Kidney glomerular epithelial cell (primary cell): Measurements from ENCODE around the gene RGPD5.
"Not testable (repeated sequence)": the region's sequence is repeated elsewhere in the genome, so short reads cannot be mapped to it uniquely, and the experiment has no call there.

Experiments
- DNase-seq: peaks from one replicate; lab custom pipeline; 2025; lab: John Stamatoyannopoulos, UW

RGPD5 gene

DNA sequence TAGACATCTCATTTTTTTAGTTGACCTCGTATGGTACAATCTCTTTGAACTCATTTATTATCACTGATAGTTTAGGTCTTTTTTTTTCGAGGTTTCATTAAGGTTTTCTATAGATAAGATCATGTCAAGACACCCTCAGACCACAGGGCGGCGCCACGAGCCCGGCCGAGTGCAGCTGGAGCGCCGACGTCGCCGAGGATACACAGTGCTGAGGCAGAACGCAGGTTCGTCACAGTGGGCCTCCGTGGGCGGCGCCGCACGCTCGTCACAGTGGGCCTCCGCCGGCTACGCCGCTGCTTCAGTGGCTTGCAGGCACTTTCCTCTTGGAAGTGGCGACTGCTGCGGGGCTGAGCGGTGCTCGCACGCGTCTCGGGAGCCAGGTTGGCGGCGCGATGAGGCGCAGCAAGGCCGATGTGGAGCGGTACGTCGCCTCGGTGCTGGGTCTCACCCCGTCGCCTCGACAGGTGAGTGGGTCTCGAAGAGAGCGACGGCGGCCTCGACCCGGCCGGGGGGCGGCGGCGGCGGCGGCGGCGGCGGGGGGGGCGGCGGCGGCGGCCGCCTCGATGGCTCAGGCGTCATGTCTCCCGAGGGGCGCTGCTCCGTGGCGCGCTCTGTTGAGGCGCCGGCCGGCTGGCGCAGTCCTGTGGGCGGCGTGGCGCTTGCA lies at the start of gene RGPD5:
Gene RGPD5, plus strand, starts transcription at position 232 of the 664 bp plus-strand sequence. Its CDS starts 161 bp downstream, at position 393.
- not testable (repeated sequence) for DNase-seq

DNA sequence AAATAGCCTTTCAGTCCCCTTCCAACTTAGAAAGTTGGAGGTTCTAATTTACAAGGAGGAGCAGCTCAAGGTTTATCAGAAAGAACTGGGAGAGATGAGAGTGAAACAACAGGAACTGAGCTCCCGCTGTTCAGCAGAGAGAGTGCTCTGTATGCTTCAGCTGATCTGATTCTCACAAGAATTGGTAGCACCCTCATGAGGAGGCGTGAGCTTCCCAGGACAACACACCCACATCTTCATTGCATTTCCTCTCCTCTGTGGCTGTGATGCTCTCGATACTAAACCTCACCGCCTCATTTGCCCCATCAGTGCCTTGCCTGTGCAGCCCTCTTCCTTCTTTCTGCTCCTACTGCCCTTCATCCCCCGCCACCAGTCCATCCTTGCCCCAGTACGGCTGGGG lies 42.5 kb upstream of the RGPD5 start:
- DNase-seq = not testable (repeated sequence)

DNA sequence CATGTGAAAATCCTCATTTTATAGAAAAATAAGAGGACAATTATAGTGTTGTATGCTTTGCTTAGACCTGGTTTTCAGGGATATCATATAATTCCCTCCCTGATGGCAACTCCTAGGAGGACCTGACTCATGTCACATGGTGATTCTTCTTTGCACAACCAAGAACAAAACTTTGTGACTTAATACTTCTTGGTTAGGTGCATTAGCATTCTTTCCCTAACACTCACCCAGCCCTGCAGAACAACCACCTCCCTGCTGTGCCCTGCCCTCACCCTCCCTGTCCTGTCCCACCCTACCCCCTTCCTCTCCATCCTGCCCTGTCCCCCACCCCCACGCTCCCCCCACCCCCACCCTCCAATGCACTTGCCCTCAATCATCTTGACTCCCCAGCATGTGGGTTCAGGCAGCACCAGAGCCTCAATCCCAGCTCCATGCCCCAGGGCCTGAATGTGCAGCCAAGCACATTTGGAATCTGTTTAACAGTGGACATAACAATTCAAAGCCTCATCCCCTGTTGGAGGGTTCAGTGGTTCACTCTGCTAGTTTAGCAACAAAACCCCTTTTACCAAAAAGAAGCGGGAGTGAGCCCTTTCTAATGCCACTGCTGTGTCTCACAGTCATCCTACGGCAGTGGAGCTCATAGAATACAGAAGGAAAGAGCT lies 36.8 kb upstream of the RGPD5 start:
- DNase-seq = not testable (repeated sequence)

DNA sequence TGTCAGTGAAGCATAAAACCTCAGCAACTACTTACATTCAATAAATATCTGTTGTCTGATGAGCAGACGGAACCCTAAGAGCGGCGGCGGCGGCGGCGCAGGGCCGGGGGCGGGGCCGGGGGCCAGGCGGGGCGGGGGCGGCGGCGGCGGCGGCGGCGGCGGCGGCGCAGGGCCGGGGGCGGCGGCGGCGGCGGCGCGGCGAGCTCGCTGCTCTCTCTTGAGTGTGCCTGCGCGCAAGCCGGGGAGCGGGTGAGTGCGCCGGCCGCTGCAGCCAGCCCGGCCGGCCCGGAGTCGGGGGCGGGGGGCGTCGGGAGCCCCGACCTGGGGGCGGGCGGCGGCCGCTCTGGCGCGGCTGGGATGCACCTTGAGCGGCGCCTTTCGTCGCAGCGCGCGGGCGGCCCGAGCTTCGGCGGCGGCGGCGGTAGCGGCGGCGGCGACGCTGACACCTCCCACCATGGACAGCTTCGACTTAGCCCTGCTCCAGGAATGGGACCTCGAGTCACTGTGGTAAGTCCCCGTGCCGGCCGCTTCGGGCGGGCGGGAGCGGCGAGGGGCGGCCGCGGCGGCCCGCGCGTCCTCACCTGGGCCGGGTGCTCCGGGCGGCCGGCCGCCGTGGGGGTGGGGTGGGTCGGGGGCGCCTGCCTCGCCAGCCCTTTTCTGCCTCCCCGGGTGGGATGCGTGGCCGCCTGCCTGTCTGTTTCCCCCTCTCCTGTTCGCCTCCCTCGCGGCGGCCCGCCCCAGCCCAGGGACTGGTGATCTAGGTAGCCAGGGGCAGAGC lies 33.7 kb upstream of the RGPD5 start:
- not testable (repeated sequence) for DNase-seq

DNA sequence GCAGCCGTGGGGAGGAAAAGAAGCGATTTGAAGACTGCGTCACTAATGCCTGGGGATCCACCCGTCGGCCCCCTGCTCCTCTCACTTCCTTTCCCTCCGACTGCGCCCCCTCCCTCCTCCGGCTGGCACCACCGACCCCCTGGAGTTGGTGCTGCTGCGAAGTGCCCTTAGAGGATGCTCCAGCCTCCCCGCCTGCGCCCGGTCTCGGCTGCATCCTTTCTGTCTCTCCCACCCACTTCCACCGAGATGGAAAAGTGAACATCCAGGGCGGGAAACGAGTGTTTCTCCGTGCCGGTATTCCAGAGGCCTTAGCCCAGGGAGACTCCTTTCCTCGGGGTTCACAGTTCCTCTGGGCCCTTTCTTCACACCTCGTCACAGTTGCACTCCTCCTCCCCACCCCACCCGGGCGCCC lies 33.1 kb upstream of the RGPD5 start:
- DNase-seq = not testable (repeated sequence)

DNA sequence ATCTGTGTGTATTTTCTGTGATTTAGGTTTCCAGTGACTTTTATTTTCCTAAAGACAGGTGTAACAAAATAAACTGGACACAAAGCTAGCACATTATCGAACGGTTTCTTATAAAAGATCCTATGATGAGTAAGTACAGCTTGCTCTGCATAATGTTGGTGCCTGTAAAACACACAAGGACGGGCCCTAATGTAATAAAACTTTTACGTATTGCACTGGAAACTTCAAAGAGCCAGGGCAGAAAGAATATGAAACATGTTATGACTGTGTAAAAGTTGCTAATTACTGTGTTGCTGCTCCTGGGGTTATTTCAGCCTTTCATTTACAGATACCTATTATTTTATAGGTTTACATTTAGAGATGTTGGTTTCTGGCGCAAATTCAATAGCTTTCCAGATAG lies 32.1 kb upstream of the RGPD5 start:
- not testable (repeated sequence) for DNase-seq

DNA sequence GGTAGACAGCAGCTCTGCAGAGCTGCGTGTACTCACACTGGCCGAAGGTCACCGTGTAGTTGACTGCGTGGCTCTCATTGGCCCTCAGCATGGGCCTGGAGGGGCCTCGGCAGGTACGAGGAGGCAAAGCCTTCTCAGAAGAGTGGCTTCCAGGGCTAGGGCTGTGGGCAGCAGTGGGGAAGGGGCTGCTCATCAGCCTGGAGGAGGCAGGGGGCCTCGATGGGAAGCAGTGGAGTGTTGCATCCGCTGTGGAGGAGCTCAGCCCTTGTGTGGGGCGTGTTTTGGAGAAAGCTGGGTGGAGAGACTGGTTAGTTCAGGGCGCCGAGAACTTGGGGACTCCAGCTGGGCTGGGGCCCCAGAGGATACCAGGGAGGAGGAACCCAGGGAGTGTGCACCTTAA lies 28.0 kb upstream of the RGPD5 start:
- not testable (repeated sequence) for DNase-seq

DNA sequence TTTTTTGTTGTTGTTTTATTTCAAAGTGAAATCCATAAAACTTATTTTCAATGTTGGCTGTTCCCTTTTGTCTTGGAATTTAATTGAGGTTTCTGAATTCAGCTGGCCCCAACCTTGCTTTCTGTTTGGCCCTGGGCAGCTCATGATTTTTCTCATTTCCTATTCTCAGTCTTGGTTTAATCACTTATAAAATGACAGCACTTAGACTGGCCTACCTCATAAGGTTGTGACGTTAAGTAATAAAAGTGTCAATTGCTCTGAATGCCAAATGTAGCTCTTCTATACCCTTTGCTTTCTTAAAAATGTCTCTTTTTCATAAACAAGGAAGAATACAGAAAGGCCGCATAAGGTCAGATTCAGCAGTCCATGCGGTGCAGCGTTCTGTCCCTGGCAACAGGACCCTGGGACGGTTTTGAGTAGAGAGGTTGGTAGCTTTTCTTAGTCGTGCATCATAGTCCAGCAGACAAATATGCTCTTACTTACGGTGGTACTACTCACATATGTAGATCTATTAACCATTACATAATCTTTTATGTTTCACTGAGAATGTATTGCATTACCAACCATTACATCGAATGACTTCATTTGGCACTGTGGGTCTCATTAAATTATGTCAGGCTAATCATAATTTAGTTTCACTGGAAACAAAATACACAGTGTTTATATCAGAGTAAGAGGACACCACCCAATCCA lies 27.1 kb upstream of the RGPD5 start:
- DNase-seq = not testable (repeated sequence)

DNA sequence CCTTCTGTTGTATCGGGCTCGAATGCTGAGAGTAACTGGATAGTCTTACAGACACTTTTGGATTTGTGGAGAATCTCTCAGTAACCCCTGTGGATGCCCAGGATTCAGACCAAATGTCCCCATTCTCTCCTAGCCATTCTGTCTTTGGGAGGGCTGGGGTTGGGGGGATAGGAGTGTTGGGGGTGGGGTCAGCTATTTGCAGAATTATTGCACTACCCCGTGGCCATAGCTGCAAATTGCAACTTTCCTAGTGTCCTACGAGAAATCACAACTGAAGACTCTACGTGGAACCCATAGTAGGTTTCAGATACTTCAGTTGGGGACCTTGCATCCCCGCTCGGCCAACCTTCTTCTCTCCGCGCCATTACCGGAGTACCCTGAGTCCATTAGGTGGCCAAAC lies 25.2 kb upstream of the RGPD5 start:
- DNase-seq = not testable (repeated sequence)

DNA sequence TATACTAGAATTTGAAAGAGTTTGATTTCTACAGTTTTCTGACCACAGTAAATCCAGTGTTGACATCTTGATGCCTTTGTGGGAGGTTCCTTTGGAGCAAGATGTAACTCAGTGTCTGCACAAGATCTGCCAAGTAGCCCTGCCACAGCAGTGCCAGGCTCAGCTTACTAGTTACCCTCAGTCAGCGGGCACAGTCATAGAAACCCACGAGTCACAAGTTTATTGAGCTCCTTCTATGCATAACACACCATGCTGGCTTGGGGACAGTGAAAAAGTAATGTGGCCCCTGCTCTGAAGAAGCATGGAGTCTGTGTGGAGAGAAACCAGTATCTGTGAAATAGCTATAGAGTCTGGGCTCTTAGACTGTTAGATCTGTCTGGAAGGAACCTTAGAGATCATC lies 15.0 kb upstream of the RGPD5 start:
- DNase-seq = not testable (repeated sequence)

DNA sequence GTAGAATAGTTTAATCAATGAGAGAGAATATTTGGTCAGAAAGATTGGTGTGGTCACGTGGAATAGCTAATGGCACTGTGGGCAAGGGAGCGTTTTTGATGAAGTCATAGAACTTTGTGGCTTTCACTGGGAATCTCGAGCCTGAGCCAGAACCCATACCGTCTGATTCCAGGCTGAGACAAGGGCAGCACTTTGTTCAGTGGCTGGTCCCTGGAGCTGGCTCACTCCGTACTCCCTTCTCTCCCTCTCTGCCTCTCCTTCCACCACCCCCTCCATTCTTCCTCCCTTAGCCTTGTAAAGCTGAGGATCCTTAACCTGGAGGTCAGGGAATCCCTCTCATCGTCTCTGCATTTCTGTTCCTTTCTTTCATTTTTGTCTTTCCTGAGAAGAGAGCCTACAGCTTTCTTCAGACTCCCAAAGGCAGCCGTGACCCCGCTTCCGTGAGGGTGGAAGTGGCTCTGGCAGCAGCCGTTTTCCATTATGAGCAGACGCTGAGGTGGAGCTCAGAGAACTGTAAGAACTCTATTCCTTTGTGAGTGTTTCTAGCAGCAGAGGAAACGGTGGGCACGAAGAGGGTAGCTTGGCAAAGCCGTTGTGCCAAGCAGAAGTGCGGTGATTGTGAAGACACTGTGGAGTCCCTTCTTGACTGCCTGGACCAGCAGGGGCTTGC lies 12.8 kb upstream of the RGPD5 start:
- not testable (repeated sequence) for DNase-seq

DNA sequence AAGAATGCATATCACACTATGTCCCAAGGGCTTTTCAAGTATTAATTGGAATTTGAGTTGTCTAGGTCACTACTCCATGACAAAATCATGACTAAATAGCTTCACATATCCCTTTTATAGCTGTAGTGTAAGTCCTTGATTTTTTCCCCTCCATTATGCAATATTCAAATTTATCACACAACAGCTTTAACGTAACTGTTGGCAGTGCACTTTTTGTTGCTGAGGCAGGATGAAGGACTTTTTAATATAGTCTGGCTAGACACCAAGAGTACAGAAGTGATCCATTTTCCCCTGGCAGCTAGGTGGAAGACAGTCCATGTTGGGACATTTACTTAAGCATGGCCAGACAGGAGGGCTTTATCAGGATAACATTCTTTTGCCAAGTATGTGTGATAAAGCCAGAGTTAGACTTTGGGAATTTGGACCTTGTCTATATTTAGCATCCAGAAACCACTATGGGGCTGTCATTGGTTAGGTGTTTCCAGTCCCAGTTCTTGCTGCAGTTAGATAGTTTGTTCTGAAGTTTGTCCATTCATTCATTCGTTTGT lies 11.6 kb upstream of the RGPD5 start:
- DNase-seq = not testable (repeated sequence)

DNA sequence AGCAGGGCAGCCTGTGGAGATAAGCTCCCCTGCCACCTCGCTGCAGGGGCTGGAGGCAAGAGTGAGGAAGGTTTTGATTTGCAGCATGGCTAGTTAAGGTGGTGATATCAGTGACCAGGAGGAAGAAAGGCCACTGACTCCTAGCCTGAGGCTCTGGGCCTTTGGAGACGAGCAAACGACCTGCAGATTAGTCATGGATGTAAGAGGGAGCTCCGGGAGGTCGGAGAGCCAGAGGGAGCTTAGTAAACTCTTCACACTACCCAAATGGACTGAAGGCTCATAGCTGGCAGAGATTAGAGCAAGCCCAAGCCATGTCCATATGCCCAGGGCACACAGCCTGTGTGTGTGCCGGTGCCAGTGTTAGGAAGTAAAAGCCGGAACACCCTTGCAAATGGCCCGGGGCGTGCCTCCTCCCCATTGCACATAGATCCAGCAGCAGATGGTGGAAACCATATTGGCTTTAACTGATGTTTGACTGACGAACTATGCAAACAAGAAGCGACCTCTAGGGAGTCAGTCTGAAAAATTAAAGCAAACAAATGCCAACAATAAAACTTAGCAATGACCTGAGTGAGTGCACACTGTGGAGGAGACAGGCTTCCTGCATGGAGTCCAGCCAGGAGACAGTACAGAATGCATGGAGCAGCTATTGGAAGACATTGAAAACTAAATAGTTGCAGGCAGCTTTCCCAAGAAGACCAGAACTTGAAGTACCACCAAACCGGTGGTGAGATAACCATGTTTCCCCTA lies 2.4 kb upstream of the RGPD5 start:
- DNase-seq = not testable (repeated sequence)

DNA sequence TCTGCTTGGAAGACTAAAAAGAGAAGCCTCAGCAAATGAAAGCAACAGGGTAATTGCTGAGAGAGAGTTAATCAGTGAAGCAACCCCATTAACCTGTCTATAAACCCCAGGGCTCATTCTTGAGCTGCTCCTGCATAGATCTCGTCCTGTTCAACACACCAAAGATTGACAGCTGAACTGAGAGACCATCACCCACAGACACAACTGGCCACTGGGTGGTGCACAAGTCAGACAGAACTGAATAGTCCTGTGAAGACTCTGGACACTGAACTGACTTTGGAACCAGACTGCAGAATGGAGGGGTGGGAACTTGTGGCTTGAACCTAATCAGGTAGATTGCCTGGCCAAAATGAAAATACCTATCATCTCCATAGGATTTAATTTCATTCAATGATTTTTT lies 1.4 kb upstream of the RGPD5 start:
- DNase-seq = not testable (repeated sequence)

DNA sequence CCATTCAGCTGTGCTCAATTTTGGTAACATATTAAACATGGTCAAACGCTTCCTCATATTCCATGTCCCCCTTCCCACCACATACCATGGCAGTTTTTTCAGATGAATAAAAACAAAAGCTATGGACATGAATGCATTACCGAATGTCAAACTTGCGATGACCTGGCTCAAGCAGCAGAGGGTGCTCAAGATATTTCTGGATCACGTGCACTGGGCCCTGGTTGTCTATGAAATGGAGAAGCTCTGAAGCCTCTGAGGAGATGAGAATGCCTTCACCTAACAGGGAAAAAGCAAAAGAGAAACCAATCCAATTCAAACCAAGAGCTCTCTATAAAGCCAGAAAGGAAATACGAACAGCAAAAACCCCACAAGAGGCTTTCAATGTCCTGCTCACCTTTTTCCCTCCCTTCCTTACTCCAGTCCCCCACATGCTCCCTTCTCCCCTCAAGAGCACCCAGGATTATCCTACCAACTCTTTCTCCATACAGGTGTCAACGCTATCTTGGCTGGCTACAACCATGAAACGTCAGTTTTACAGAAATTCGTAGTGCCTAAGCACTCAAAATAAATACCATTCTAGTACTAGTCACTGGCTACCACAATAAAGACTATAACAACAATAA lies 77.1 kb downstream of the RGPD5 start:
- not testable (repeated sequence) for DNase-seq

DNA sequence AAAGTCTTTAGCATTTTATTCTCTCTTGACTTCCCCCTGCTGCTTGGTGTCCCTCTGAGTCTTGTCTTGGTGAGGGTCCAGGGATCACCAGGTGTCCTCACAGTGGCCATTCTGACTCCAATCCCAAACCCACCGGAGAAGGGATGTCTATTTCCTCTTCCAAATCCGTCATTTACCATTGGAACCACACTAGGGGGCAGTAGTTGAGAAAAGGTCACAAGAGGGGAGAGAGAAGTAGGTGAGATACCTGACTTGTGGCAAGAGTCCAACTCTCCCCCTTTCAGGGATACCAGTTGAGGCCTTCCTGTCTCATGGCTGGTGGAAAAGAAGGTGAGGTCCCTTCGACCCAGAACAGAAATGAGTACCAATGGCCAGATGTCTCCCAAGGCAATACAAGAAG lies 82.5 kb downstream of the RGPD5 start:
- DNase-seq = not testable (repeated sequence)

DNA sequence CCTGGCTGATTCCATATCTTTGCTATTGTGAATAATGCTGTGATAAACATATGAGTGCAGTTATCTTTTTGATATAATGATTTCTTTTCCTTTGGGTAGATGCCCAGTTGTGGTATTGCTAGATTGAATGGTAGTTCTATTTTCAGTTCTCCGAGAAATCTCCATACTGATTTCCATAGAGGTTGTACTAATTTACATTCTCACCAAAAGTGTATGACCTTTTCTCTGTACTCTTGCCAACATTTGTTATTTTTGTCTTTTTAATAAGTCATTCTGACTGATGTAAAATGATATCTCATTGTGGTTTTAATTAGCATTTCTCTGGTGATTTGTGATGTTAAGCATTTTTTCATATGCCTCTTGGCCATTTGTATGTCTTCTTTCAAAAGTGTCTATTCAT lies 88.0 kb downstream of the RGPD5 start:
- not testable (repeated sequence) for DNase-seq

DNA sequence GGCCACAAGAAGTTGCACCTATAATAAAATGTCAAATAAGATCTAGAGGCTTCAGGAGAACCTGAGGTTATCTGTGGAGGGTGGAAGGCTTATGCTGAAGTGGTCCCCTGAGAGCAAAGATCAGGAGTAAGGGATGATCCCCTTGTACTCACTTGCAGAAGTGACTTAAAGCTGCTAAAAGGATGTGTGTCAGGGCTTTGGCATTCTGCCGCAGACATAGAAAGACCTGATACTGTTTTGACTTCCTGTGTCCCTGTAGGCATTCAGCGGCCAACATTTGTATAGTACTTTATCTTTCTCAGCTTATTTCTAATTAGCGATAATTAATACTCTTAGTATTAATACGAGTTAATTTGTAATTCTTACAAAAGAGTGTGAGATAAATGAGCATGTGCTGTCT lies 94.3 kb downstream of the RGPD5 start:
- not testable (repeated sequence) for DNase-seq

DNA sequence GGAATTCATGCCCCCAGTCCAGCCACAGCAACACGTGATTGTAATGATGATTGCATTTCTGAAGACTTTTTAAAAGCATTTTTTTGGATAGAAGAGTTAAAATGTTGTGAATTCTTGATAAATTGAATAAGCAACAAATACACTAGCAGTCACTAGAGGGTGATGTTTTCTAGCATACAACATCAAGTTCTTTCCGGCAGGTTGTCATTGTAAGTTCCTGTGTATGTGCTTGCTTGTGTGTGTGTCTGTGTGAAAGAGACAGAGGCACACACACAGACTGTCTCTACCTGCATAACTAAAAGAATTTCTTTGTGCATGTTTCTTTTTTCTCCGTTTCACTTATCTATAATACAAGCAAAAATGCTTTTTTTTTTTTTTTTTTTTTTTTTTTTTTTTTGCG lies 95.8 kb downstream of the RGPD5 start:
- not testable (repeated sequence) for DNase-seq

DNA sequence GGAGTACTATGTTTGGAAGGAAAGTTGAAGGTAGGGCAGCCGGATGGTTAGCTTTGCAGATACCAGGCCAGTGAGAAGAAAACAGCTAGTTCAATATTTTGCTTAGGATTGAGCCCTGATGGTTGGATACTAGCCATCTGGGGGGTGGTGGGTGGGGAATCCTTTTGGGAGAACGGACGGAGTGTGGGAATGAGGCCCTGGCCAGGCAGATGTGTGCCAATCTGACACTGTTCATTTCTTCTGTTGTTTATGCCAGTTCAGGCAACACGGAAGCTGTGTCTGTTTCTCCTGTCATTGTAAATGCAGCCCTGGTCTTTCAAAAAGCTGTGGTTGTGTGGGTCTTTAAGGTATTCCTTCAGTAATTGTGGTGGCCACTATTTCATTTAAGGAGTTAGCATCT lies 96.9 kb downstream of the RGPD5 start:
- DNase-seq = not testable (repeated sequence)
